ENCODE data around the gene CCM2. TPM values are rescaled to one million over a fixed set of nuclear protein-coding genes. Genes with fewer than 3 reads are reported as not detected.

CCM2 gene
- total RNA-seq, 3 donors from 2014 or later: 32.3 to 45.3 (median 35.4) TPM

DNA sequence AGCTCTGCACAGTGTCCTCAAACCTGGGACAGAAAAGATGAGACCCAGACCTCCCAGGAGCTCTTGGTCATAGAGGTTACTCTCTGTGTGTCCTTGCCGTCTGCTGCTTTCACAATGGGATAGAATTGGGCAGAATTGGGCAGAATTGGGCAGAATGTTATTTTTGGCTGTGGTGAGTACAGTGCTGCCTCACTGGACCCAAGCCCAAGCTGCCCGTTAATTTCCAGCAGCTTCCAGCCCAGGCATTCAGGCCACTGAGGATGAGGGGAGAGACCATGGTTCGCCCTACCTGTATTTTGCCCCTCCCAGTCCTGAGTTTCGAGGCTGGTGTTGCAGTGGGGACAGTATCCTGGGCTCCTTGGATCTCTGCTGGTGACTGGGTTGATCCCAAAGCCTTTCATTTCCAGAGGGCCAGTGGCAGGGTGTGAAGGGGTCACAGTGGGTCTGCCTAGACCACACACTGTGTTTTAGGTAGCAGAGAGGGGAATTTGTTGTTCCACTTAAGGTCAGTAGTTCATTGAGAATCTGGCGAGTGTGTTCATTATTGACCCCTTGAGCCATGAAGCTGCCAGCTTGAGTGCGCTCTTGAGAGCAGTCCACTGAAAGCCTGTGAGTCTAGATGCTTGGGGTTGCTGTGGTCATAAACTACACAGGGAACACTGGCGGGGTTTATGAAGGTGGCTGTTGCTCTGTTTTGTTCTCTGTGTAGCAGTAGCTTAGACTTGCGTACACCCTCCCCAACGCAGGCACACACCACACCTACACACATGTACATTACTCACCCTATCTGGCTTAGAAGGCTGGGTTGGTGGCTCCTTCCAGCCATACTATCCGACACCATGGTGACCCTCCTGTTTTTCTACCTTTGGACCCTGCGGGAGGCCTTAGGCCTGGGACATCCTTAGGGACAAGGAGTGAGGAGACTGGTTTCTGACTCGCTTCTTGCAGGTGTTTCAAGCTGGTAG, 65.3 kb downstream of the CCM2 start:
- no peaks in the 10 kb centered on the region for H3K4me1 ChIP-seq
- H3K27me3 ChIP-seq: no peaks in the 10 kb centered on the region
- H3K4me3 ChIP-seq: no peak overlapping the region
- TF ChIP-seq CTCF (IDR thresholded peaks at IDR 0.05) (no peak), POLR2AphosphoS5 (IDR thresholded peaks at IDR 0.05) (no peak), POLR2A (IDR thresholded peaks at IDR 0.05) (no peak)
- peak in 1 of 2 donors; percentile 22 for DNase-seq (ENCODE audit: low spot score in 2 of 2)
- intact Hi-C loops (cut with DNase I; ENCODE audit: low total_unique reads): no loop called here
- H3K36me3 ChIP-seq: no peaks in the 10 kb centered on the region
- H3K9me3 ChIP-seq: no peaks in the 10 kb centered on the region
- H3K27ac ChIP-seq: no peak overlapping the region

DNA sequence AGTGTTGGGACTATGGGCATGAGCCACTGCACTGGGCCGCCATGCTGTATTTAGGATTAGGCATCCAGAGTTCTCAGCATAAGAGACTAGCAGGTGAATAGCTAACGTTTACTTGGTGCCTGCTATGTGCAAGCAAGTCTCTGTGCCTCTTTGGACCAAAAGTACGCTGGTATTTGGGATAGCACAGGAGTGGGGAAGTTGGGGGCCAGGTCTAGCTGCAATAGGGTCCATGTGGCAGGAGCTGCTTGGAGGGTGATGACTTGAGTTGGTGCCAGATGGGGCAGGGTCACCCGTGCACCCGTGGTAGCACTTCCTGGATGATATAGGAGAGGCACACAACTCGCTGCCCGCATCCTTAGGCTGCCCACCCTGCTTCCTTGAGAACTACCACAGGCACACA, 66.4 kb downstream of the CCM2 start:
- Histone ChIP-seq H3K36me3 (no peaks in the 10 kb centered on the region), H3K27ac (no peak overlapping the region), H3K4me3 (no peak overlapping the region), H3K4me1 (no peaks in the 10 kb centered on the region), H3K27me3 (no peaks in the 10 kb centered on the region), H3K9me3 (no peaks in the 10 kb centered on the region)
- intact Hi-C loops (cut with DNase I; ENCODE audit: low total_unique reads): no loop called here
- TF ChIP-seq CTCF (IDR thresholded peaks at IDR 0.05) (no peak), POLR2AphosphoS5 (IDR thresholded peaks at IDR 0.05) (no peak), POLR2A (IDR thresholded peaks at IDR 0.05) (no peak)
- peak in 1 of 2 donors; percentile 24 for DNase-seq (ENCODE audit: low spot score in 2 of 2)

DNA sequence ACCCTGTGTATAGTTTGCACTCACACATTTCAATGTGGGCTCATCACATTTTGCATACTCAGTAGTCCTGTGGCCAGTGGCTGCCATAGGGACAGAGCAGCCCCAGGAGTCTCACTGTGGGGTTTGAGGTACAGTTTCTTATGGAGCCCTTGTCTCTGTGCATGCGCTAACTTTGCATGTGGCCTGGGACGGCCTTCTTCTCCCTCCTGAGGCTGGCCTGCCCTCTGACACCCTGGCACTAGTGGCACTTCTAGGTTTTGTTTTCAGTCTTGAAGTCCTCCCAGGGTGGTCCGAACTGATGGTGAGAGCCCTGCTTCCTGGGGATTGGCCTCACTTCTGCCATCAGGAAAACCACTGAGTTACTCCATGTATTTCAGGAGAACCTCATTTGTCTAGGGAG, 67.6 kb downstream of the CCM2 start:
- Histone ChIP-seq H3K4me1 (no peaks in the 10 kb centered on the region), H3K27ac (no peak overlapping the region), H3K4me3 (no peak overlapping the region), H3K27me3 (no peaks in the 10 kb centered on the region), H3K36me3 (no peaks in the 10 kb centered on the region), H3K9me3 (no peaks in the 10 kb centered on the region)
- intact Hi-C loops (cut with DNase I; ENCODE audit: low total_unique reads): no loop called here
- TF ChIP-seq POLR2A (IDR thresholded peaks at IDR 0.05) (no peak), POLR2AphosphoS5 (IDR thresholded peaks at IDR 0.05) (no peak), CTCF (IDR thresholded peaks at IDR 0.05) (no peak)
- peak in 1 of 2 donors; percentile 5 for DNase-seq (ENCODE audit: low spot score in 2 of 2)

GRCh38 chr7:45068236-45069023, 68.4 kb downstream of the CCM2 start:
- H3K36me3 ChIP-seq: no peaks in the 10 kb centered on the region
- no peak overlapping the region for H3K4me3 ChIP-seq
- H3K27me3 ChIP-seq: no peaks in the 10 kb centered on the region
- no peak for TF ChIP-seq POLR2AphosphoS5 (IDR thresholded peaks at IDR 0.05)
- H3K27ac ChIP-seq: no peak overlapping the region
- intact Hi-C loops (cut with DNase I; ENCODE audit: low total_unique reads): no loop called here
- no peaks in the 10 kb centered on the region for H3K9me3 ChIP-seq
- peaks cover 0 to 3% of the 10 kb centered on the region in 2 donors for H3K4me1 ChIP-seq
- DNase-seq (ENCODE audit: low spot score in 2 of 2): peak in 1 of 2 donors; percentile 40

DNA sequence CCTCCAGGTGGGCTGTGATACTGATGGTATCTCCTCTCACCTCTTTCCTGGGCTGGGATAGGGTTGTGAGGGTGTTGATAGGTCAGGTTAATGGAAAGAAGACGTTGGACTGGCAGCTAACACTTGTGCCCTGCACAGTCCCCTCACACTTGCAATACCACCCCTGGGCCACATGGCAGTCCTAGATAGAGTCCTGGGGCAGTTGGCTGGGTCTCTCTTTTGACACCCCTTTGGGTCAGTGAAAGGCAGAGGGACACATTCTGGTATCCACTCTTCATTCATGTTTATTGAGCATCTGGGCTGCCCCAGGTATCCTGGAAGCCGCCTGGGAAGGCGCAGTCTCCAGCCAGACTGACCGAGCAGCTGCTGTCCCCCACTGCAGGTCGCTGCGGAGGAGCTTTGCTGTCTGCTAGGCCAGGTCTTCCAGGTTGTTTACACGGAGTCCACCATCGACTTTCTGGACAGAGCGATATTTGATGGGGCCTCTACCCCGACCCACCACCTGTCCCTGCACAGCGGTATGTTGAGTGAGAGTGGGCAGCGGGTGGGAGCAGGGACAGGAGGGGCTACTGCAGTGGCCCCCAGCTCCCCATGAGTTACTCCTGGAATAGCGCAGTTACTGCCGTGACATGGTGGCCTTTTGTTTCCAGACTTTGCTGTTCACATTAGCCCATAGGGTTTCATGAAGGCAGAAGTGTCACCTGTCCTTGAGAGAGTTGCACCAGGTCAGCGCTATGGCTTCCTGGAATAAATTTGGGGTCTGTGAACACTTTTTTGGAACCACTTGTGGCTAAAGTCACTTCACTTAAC, 69.6 kb downstream of the CCM2 start:
- DNase-seq (ENCODE audit: low spot score in 2 of 2): peak in 1 of 2 donors; percentile 17
- Histone ChIP-seq H3K36me3 (no peaks in the 10 kb centered on the region), H3K27ac (no peak overlapping the region), H3K27me3 (no peaks in the 10 kb centered on the region), H3K4me1 (peaks cover 0 to 9% of the 10 kb centered on the region in 2 donors), H3K9me3 (no peaks in the 10 kb centered on the region), H3K4me3 (no peak overlapping the region)
- TF ChIP-seq CTCF (IDR thresholded peaks at IDR 0.05): no peak
- intact Hi-C loops (cut with DNase I; ENCODE audit: low total_unique reads): no loop called here
